H1 (cell line): ENCODE data around the gene KCNIP3.

Experiments used
- CEBPB ChIP-seq: IDR thresholded peaks from 2 replicates; pipeline ENCODE4 v1.6.1; 2012; ENCODE audit warnings: low read depth, low read length
- CTCF ChIP-seq, 3 experiments: IDR thresholded peaks; 1 replicate in 2 of 3; 2 replicates in 1 of 3; pipeline versions ENCODE4 v1.5.1 to v1.6.1; 2011; ENCODE audit warnings: low read length in 3 of 3, mild to moderate bottlenecking in 3 of 3, inconsistent platforms in 2 of 3, low read depth in 1 of 3, moderate library complexity in 1 of 3; ENCODE audit not compliant: insufficient read depth in 1 of 3; ENCODE audit errors: control extremely low read depth in 1 of 3
- EZH2 ChIP-seq: fragments of 200-600 bp; sonication (generic); IDR thresholded peaks from 2 replicates; pipeline ENCODE4 v1.7.1; 2012; ENCODE audit warnings: low read depth, mild to moderate bottlenecking, moderate library complexity, low read length, inconsistent platforms; ENCODE audit not compliant: severe bottlenecking
- FOSL1 ChIP-seq: IDR thresholded peaks from 2 replicates; pipeline ENCODE4 v1.6.1; 2011; ENCODE audit warnings: mild to moderate bottlenecking, low read depth, low read length, moderate library complexity; ENCODE audit not compliant: insufficient read depth
- GABPA ChIP-seq: IDR thresholded peaks from 2 replicates; pipeline ENCODE4 v1.6.1; 2011; ENCODE audit warnings: mild to moderate bottlenecking, low read length, moderate library complexity, borderline replicate concordance; ENCODE audit not compliant: insufficient read depth
- JUND ChIP-seq: IDR thresholded peaks from 2 replicates; pipeline ENCODE4 v1.6.1; 2011; ENCODE audit warnings: mild to moderate bottlenecking, improper control_type of control experiment, low read length
- MAFK ChIP-seq: IDR thresholded peaks from 2 replicates; pipeline ENCODE4 v1.6.1; 2012; ENCODE audit warnings: low read depth, mild to moderate bottlenecking, improper control_type of control experiment, low read length
- POLR2A ChIP-seq, 2 experiments: IDR thresholded peaks; 1 replicate in 1 of 2; 2 replicates in 1 of 2; pipeline ENCODE4 v1.6.1; 2011; ENCODE audit warnings: low read depth in 2 of 2, low read length in 2 of 2, mild to moderate bottlenecking in 2 of 2; ENCODE audit errors: control extremely low read depth in 1 of 2
- POLR2AphosphoS5 ChIP-seq: IDR thresholded peaks from 2 replicates; pipeline ENCODE4 v1.6.1; 2011; ENCODE audit warnings: low read depth, low read length
- SAP30 ChIP-seq: fragments of 300-600 bp; sonication (generic); IDR thresholded peaks from 2 replicates; pipeline ENCODE4 v1.7.1; 2012; ENCODE audit warnings: low read length, moderate library complexity, mild to moderate bottlenecking, inconsistent platforms; ENCODE audit not compliant: insufficient read depth, insufficient replicate concordance
- SIN3A ChIP-seq, 2 experiments: IDR thresholded peaks in 1 of 2; conservative IDR thresholded peaks in 1 of 2; 2 replicates each; pipeline ENCODE4 v1.6.1; 2011 to 2012; ENCODE audit warnings: low read length in 2 of 2, improper control_type of control experiment in 1 of 2, low read depth in 1 of 2, mild to moderate bottlenecking in 1 of 2
- SUZ12 ChIP-seq: fragments of 200-600 bp; sonication (generic); IDR thresholded peaks from 2 replicates; pipeline ENCODE4 v1.6.1; 2012; ENCODE audit warnings: mild to moderate bottlenecking, inconsistent platforms, low read length, moderate library complexity, mixed read lengths
- TCF12 ChIP-seq: IDR thresholded peaks from 2 replicates; pipeline ENCODE4 v1.6.1; 2011; ENCODE audit warnings: low read depth, mild to moderate bottlenecking, low read length
- TEAD4 ChIP-seq: IDR thresholded peaks from 2 replicates; pipeline ENCODE4 v1.6.1; 2012; ENCODE audit warnings: low read depth, low read length, inconsistent platforms, mixed read lengths

GRCh38 chr2:95387358-95387757, 90.2 kb downstream of the KCNIP3 start:
- TF ChIP-seq JUND (no peak), CTCF (IDR thresholded peaks at IDR 0.05; ENCODE audit: control extremely low read depth in 1 of 3, insufficient read depth in 1 of 3, low read depth in 1 of 3, low read length in 3 of 3) (no peak), SAP30 (no peak), FOSL1 (no peak), POLR2A (IDR thresholded peaks at IDR 0.05; ENCODE audit: control extremely low read depth in 1 of 2, low read depth in 2 of 2, low read length in 2 of 2) (no peak), SUZ12 (no peak), TEAD4 (no peak), CEBPB (no peak), MAFK (no peak), TCF12 (no peak), EZH2 (no peak), POLR2AphosphoS5 (no peak), GABPA (no peak), SIN3A (conservative IDR thresholded peaks at IDR 0.05 in 1 of 2, IDR thresholded peaks at IDR 0.05 in 1 of 2; ENCODE audit: low read depth in 1 of 2, low read length in 2 of 2) (no peak)
